ENCODE results near the gene TMBIM1. TPM values are rescaled to one million over a fixed set of nuclear protein-coding genes. Genes with fewer than 3 reads are reported as not detected.
"Not testable (repeated sequence)": the region's sequence is repeated elsewhere in the genome, so short reads cannot be mapped to it uniquely, and the experiment has no call there.

Gene TMBIM1
- total RNA-seq, 2 donors from 2014 or later, result 324 to 369 TPM

GRCh38 chr2:218277921-218278320 lies 14.4 kb downstream of the TMBIM1 start:
- H3K4me3 ChIP-seq, result no peak overlapping the region
- DNase-seq (ENCODE audit: low spot score) (no peak), ATAC-seq (ENCODE audit: insufficient number of reproducible peaks, low FRiP score, low read depth) (no peak)
- H3K27ac ChIP-seq, result peak overlapping the region; percentile 33 to 45
- no peaks in the 10 kb centered on the region for H3K9me3 ChIP-seq
- H3K27me3 ChIP-seq (replicated peaks; ENCODE audit: insufficient read depth), result no peaks in the 10 kb centered on the region
- H3K36me3 ChIP-seq, result peaks cover 80% of the 10 kb centered on the region
- H3K4me1 ChIP-seq (ENCODE audit: control insufficient read depth in 1 of 2, low read depth in 2 of 2), result peaks cover 21 to 43% of the 10 kb centered on the region in 2 donors
- TF ChIP-seq CTCF (IDR thresholded peaks at IDR 0.05), result no peak

DNA sequence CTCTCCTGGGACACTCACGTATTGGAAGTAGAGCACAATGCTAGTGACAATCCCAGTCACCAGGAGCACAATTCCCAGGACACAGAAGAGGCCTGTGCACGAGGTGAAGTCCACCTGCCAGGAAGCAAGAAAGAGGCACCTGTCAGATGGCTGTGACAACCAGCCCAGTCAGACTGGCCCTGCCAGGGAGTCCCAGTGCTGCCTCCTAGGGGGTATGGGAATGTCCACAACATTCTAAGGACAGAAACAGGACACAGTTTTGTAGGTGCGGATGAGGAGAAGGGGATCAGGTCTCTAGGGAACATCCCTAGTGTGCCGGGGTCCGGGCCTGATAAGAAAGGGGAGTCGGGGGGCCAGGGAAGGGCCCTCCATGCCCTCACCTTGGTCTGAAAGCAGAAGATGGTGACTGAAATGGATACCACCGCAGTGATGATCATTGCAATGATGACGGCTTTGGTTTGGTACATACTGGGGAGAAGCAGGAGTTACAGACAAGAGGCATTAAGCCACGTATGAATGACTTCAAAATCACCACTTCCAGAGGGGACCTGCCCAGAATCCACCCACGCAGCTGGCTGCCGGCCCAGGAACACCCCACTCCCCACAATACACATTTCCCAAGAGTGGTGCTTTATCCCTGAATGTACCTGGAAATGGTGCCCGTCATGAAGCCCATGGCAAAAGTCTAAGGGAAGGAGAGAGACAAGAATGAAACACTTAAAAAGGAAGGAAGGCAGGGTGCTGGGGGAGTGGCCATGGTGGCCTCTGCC lies 15.1 kb downstream of the TMBIM1 start:
- no peak for ATAC-seq (ENCODE audit: insufficient number of reproducible peaks, low FRiP score, low read depth)
- DNase-seq (ENCODE audit: low spot score), result no peak
- TF ChIP-seq CTCF (IDR thresholded peaks at IDR 0.05), result no peak
- Histone ChIP-seq H3K27me3 (replicated peaks; ENCODE audit: insufficient read depth) (no peaks in the 10 kb centered on the region), H3K4me1 (ENCODE audit: control insufficient read depth in 1 of 2, low read depth in 2 of 2) (peaks cover 19 to 41% of the 10 kb centered on the region in 2 donors), H3K9me3 (no peaks in the 10 kb centered on the region), H3K4me3 (no peak overlapping the region), H3K27ac (peak overlapping the region; percentile 33 to 45), H3K36me3 (peaks cover 80% of the 10 kb centered on the region)

GRCh38 chr2:218275371-218276072 lies 16.8 kb downstream of the TMBIM1 start:
- ATAC-seq (ENCODE audit: insufficient number of reproducible peaks, low FRiP score, low read depth) (no peak), DNase-seq (ENCODE audit: low spot score) (no peak)
- Histone ChIP-seq H3K27me3 (replicated peaks; ENCODE audit: insufficient read depth) (no peaks in the 10 kb centered on the region), H3K36me3 (peaks cover 67% of the 10 kb centered on the region), H3K4me1 (ENCODE audit: control insufficient read depth in 1 of 2, low read depth in 2 of 2) (peaks cover 21 to 41% of the 10 kb centered on the region in 2 donors), H3K4me3 (no peak overlapping the region), H3K9me3 (no peaks in the 10 kb centered on the region), H3K27ac (peak overlapping the region; percentile 29 to 81)
- no peak for TF ChIP-seq CTCF (IDR thresholded peaks at IDR 0.05)

DNA sequence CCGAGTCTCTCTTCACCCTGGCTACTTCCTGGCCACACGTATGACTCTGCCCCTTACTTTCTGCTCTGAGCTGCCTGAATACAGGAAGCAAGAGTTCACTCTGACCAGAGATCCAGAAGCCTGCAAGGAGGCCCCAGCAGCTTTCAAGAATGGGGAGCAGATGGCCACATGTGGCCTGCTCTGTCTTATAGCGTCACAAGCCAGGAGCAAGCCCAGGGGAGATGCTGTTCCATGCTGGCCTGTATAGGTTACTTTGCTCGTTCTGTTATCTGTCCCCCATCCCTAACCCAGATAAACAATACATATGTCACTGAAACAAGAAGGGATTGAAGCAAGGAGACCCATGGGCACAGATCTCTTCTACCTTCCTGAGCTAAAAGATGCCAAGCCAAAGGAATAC lies 17.7 kb downstream of the TMBIM1 start:
- H3K9me3 ChIP-seq, result no peaks in the 10 kb centered on the region
- H3K27me3 ChIP-seq (replicated peaks; ENCODE audit: insufficient read depth), result no peaks in the 10 kb centered on the region
- H3K27ac ChIP-seq, result peak overlapping the region; percentile 29 to 81
- TF ChIP-seq CTCF (IDR thresholded peaks at IDR 0.05), result no peak
- H3K4me1 ChIP-seq (ENCODE audit: control insufficient read depth in 1 of 2, low read depth in 2 of 2), result peaks cover 21 to 35% of the 10 kb centered on the region in 2 donors
- no peak for ATAC-seq (ENCODE audit: insufficient number of reproducible peaks, low FRiP score, low read depth)
- DNase-seq (ENCODE audit: low spot score), result no peak
- H3K4me3 ChIP-seq, result no peak overlapping the region
- H3K36me3 ChIP-seq, result peaks cover 57% of the 10 kb centered on the region

DNA sequence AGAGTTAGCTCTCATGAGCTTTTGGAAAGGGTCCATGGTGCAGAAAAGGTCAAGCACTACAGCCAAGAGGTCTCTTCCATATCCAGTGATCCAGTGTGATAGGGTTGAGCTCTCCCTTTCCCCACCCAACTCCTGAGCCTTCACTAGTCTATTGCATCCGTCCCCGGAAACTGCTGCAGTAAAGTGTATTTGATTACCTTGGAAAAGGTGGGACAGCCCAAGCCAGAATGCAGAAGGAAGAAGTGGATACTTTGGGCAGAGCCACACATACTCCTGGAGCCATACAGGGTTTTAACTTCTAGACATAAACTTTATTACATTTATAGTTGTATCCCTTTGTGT lies 18.4 kb downstream of the TMBIM1 start:
- H3K9me3 ChIP-seq, result no peaks in the 10 kb centered on the region
- H3K27ac ChIP-seq, result peak overlapping the region; percentile 29 to 81
- no peaks in the 10 kb centered on the region for H3K27me3 ChIP-seq (replicated peaks; ENCODE audit: insufficient read depth)
- ATAC-seq (ENCODE audit: insufficient number of reproducible peaks, low FRiP score, low read depth), result no peak
- no peak overlapping the region for H3K4me3 ChIP-seq
- H3K36me3 ChIP-seq, result peaks cover 50% of the 10 kb centered on the region
- DNase-seq (ENCODE audit: low spot score), result no peak
- no peak for TF ChIP-seq CTCF (IDR thresholded peaks at IDR 0.05)
- peaks cover 26 to 38% of the 10 kb centered on the region in 2 donors for H3K4me1 ChIP-seq (ENCODE audit: control insufficient read depth in 1 of 2, low read depth in 2 of 2)

DNA sequence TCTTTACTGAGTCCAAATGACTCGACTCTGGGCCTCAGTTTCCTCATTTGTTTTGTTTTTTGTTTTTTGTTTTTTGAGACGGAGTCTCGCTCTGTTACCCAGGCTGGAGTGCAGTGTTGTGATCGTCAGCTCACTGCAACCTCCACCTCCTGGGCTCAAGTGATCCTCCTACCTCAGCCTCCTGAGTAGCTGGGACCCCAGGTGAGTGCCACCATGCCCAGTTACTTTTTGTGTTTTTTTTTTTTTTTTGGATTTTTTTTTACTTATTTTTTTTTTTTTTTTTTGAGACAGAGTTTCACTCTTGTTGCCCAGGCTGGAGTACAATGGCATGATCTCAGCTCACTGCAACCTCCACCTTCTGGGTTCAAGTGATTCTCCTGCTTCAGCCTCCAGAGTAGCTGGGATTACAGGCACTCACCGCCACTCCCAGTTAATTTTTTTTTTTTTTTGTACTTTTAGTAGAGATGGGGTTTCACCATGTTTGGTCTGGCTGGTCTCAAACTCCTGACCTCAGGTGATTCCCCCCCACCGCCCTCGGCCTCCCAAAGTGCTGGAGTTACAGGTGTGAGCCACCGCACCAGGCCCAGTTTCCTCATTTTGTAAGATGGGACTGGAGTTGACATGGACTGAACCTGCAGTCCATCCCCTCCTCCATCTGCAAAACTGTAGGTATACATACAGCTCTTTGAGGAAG lies 18.9 kb downstream of the TMBIM1 start:
- H3K27me3 ChIP-seq (replicated peaks; ENCODE audit: insufficient read depth); DNase-seq (ENCODE audit: low spot score); H3K9me3 ChIP-seq; H3K4me3 ChIP-seq; ATAC-seq (ENCODE audit: insufficient number of reproducible peaks, low FRiP score, low read depth): not testable (repeated sequence)
- H3K36me3 ChIP-seq, result peaks cover 45% of the 10 kb centered on the region
- peaks cover 29 to 43% of the 10 kb centered on the region in 2 donors for H3K4me1 ChIP-seq (ENCODE audit: control insufficient read depth in 1 of 2, low read depth in 2 of 2)
- peak overlapping the region; percentile 32 to 81 for H3K27ac ChIP-seq

Data from thoracic aorta (tissue), 2 donors.